ENCODE measurements around the gene MACF1. TPM values are rescaled to one million over a fixed set of nuclear protein-coding genes. Genes with fewer than 3 reads are reported as not detected.

MACF1 gene
- total and polyA plus RNA-seq, 2 of the 13 experiments (the other 11 are each of a cell fraction or from before 2014, with no cell fraction given) = 36.7 to 65.4 TPM

DNA sequence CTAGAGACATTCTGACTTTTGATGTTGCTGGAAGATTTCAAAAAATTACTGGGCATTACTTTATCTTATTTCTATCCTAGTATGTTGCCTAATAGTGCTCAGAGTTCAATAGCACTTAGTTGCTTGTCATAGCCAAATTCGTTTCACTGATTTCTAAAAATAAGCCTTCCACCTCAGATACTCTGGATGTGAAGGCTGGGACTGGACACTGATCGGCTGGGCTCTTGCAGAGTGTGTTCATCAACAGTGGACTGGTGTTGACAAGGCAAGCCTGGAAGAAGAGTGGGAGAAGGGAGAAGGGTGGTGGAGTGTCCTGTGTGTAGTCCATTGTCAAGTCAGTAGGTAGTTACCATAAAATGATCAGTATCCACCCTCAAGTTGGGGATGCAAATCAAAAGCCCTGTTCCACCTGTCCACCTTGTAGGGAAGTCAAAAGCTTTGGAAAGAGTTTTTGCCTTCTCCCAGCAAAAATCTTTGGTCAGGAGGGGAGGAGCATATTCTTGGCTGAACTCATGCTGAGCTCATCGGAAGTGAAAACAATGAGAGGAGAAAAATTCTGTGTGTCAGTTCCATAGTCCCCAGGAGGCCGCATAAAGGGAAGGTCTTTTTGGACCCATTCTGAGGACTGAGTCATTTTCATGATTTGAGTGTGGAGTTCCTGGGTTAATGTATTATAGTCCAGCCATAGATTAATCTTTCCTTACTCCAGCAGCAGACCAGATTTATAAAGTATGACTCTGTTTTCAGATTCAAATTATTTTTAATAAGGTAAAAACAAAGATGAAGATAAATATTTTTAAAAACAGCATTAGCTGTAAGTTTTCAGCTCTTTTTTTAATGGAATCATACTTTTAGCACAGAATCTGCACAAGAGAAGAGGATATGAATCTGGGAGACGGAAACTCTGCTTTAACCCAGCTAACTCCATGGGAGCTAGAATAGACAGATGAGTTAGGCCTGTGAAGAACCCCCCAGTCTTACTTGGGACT, 187.5 kb downstream of the MACF1 start (continued):
- TF ChIP-seq, protein P1, sequence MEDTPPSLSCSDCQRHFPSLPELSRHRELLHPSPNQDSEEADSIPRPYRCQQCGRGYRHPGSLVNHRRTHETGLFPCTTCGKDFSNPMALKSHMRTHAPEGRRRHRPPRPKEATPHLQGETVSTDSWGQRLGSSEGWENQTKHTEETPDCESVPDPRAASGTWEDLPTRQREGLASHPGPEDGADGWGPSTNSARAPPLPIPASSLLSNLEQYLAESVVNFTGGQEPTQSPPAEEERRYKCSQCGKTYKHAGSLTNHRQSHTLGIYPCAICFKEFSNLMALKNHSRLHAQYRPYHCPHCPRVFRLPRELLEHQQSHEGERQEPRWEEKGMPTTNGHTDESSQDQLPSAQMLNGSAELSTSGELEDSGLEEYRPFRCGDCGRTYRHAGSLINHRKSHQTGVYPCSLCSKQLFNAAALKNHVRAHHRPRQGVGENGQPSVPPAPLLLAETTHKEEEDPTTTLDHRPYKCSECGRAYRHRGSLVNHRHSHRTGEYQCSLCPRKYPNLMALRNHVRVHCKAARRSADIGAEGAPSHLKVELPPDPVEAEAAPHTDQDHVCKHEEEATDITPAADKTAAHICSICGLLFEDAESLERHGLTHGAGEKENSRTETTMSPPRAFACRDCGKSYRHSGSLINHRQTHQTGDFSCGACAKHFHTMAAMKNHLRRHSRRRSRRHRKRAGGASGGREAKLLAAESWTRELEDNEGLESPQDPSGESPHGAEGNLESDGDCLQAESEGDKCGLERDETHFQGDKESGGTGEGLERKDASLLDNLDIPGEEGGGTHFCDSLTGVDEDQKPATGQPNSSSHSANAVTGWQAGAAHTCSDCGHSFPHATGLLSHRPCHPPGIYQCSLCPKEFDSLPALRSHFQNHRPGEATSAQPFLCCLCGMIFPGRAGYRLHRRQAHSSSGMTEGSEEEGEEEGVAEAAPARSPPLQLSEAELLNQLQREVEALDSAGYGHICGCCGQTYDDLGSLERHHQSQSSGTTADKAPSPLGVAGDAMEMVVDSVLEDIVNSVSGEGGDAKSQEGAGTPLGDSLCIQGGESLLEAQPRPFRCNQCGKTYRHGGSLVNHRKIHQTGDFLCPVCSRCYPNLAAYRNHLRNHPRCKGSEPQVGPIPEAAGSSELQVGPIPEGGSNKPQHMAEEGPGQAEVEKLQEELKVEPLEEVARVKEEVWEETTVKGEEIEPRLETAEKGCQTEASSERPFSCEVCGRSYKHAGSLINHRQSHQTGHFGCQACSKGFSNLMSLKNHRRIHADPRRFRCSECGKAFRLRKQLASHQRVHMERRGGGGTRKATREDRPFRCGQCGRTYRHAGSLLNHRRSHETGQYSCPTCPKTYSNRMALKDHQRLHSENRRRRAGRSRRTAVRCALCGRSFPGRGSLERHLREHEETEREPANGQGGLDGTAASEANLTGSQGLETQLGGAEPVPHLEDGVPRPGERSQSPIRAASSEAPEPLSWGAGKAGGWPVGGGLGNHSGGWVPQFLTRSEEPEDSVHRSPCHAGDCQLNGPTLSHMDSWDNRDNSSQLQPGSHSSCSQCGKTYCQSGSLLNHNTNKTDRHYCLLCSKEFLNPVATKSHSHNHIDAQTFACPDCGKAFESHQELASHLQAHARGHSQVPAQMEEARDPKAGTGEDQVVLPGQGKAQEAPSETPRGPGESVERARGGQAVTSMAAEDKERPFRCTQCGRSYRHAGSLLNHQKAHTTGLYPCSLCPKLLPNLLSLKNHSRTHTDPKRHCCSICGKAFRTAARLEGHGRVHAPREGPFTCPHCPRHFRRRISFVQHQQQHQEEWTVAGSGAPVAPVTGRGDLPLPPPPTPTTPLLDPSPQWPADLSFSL (CRISPR knock-in tag; IDR thresholded peaks at IDR 0.05) = no peak
- TF ChIP-seq ZSCAN20 (CRISPR knock-in tag; IDR thresholded peaks at IDR 0.05; ENCODE audit: borderline replicate concordance) (no peak), ZNF317 (CRISPR knock-in tag; IDR thresholded peaks at IDR 0.05) (0 out of 2 replicates have a peak, but pooled peaks have one; percentile 49), TCF12 (IDR thresholded peaks at IDR 0.05) (no peak), TCF12 (CRISPR knock-in tag; IDR thresholded peaks at IDR 0.05) (no peak), HNRNPUL1 (IDR thresholded peaks at IDR 0.05; ENCODE audit: low read depth, low read length) (no peak), TBX2 (CRISPR knock-in tag; IDR thresholded peaks at IDR 0.05; ENCODE audit: borderline replicate concordance) (no peak), RXRB (CRISPR knock-in tag; IDR thresholded peaks at IDR 0.05; ENCODE audit: borderline replicate concordance) (no peak), ATRX (CRISPR knock-in tag; IDR thresholded peaks at IDR 0.05; ENCODE audit: borderline replicate concordance) (no peak), ATF1 (CRISPR knock-in tag; IDR thresholded peaks at IDR 0.05) (0 out of 2 replicates have a peak, but pooled peaks have one; percentile 25), ZNF674 (CRISPR knock-in tag; IDR thresholded peaks at IDR 0.05; ENCODE audit: low read depth) (no peak), ZNF33A (CRISPR knock-in tag; IDR thresholded peaks at IDR 0.05; ENCODE audit: borderline replicate concordance) (no peak), FOSL1 (CRISPR knock-in tag; IDR thresholded peaks at IDR 0.05; ENCODE audit: borderline replicate concordance) (no peak), SALL1 (CRISPR knock-in tag; IDR thresholded peaks at IDR 0.05) (peak; percentile 31; the same call in 1 of the 2 replicates), ZNF749 (CRISPR knock-in tag; IDR thresholded peaks at IDR 0.05; ENCODE audit: borderline replicate concordance) (no peak), KMT2A (CRISPR knock-in tag; IDR thresholded peaks at IDR 0.05) (0 out of 2 replicates have a peak, but pooled peaks have one; percentile 23)
- TF ChIP-seq, protein P2, sequence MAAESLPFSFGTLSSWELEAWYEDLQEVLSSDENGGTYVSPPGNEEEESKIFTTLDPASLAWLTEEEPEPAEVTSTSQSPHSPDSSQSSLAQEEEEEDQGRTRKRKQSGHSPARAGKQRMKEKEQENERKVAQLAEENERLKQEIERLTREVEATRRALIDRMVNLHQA (CRISPR knock-in tag; IDR thresholded peaks at IDR 0.05) = no peak
- TF ChIP-seq, protein P3, sequence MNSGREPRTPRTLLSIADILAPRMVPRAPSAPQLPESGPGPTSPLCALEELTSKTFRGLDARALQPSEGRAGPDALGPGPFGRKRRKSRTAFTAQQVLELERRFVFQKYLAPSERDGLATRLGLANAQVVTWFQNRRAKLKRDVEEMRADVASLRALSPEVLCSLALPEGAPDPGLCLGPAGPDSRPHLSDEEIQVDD (CRISPR knock-in tag; IDR thresholded peaks at IDR 0.05; ENCODE audit: borderline replicate concordance) = no peak
- TF ChIP-seq, protein P4, sequence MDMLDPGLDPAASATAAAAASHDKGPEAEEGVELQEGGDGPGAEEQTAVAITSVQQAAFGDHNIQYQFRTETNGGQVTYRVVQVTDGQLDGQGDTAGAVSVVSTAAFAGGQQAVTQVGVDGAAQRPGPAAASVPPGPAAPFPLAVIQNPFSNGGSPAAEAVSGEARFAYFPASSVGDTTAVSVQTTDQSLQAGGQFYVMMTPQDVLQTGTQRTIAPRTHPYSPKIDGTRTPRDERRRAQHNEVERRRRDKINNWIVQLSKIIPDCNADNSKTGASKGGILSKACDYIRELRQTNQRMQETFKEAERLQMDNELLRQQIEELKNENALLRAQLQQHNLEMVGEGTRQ (IDR thresholded peaks at IDR 0.05; ENCODE audit: low read depth, low read length) = no peak
- TF ChIP-seq, protein P4 (CRISPR knock-in tag; IDR thresholded peaks at IDR 0.05; ENCODE audit: borderline replicate concordance) = no peak

All from HepG2 (cell line).